Anterior cingulate cortex (tissue), 58 donors: ENCODE results near the gene NT5C1A.

Experiments used
- DNase-seq, 58 donors: peaks; one replicate each; lab custom pipeline; 2025; lab: John Stamatoyannopoulos, UW

The NT5C1A gene

GRCh38 chr1:39668111-39668510 is 3.8 kb downstream of the NT5C1A start:
- peak in 16 of 58 donors; percentile 11 to 47 (median 26) for DNase-seq

- DNase-seq = no peak
Measured at GRCh38 chr1:39666772-39667171, 5.1 kb downstream of the NT5C1A start.

GRCh38 chr1:39663559-39663958 is 8.3 kb downstream of the NT5C1A start:
- DNase-seq = no peak

- DNase-seq = no peak
Measured at GRCh38 chr1:39662861-39663260, 9.0 kb downstream of the NT5C1A start.

- DNase-seq = no peak
Measured at GRCh38 chr1:39659538-39659937, 12.4 kb downstream of the NT5C1A start.

GRCh38 chr1:39659110-39659509 is 12.8 kb downstream of the NT5C1A start:
- no peak for DNase-seq

- DNase-seq = peak in 31 of 58 donors; percentile 5 to 66 (median 20)
Measured at GRCh38 chr1:39657923-39658485, 13.9 kb downstream of the NT5C1A start.

GRCh38 chr1:39657402-39657801 is 14.5 kb downstream of the NT5C1A start:
- DNase-seq = peak in 15 of 58 donors; percentile 10 to 56 (median 23)

- DNase-seq = no peak
Measured at GRCh38 chr1:39656391-39656790, 15.5 kb downstream of the NT5C1A start.

GRCh38 chr1:39655578-39656268 is 16.2 kb downstream of the NT5C1A start:
- peak in 11 of 58 donors; percentile 8 to 33 (median 19) for DNase-seq

GRCh38 chr1:39654291-39654690 is 17.6 kb downstream of the NT5C1A start:
- DNase-seq = no peak

- peak in 57 of 58 donors; percentile 6 to 86 (median 65) for DNase-seq
Measured at GRCh38 chr1:39653546-39654031, 18.3 kb downstream of the NT5C1A start.

- no peak for DNase-seq
Measured at GRCh38 chr1:39652554-39652953, 19.4 kb downstream of the NT5C1A start.

GRCh38 chr1:39652105-39652504 is 19.8 kb downstream of the NT5C1A start:
- DNase-seq = no peak

- no peak for DNase-seq
Measured at GRCh38 chr1:39650431-39650830, 21.5 kb downstream of the NT5C1A start.

- DNase-seq = no peak
Measured at GRCh38 chr1:39649636-39650185, 22.2 kb downstream of the NT5C1A start.

- DNase-seq = no peak
Measured at GRCh38 chr1:39648496-39648895, 23.4 kb downstream of the NT5C1A start.

- DNase-seq = no peak
Measured at GRCh38 chr1:39647247-39647646, 24.7 kb downstream of the NT5C1A start.

- DNase-seq = no peak
Measured at GRCh38 chr1:39646232-39647081, 25.4 kb downstream of the NT5C1A start.

GRCh38 chr1:39645411-39646043 is 26.4 kb downstream of the NT5C1A start:
- DNase-seq = no peak
